ENCODE results near the gene LONRF3. TPM values are rescaled to one million over a fixed set of nuclear protein-coding genes. Genes with fewer than 3 reads are reported as not detected.
"Not testable (repeated sequence)": the region's sequence is repeated elsewhere in the genome, so short reads cannot be mapped to it uniquely, and the experiment has no call there.

Gene LONRF3
- total RNA-seq, 2 donors from 2014 or later: 15.3 to 18.8 TPM

GRCh38 chrX:119015407-119016237, 41.2 kb downstream of the LONRF3 start:
- TF ChIP-seq POLR2A (IDR thresholded peaks at IDR 0.05): no peak
- Histone ChIP-seq H3K36me3 (replicated peaks in 1 of 2; ENCODE audit: insufficient read depth in 1 of 2, low read depth in 2 of 2) (peaks cover 0 to 2% of the 10 kb centered on the region in 2 donors), H3K9me3 (no peaks in the 10 kb centered on the region), H3K27me3 (no peaks in the 10 kb centered on the region), H3K4me1 (no peaks in the 10 kb centered on the region), H3K27ac (peak overlapping the region in 1 of 4 donors; percentile 34), H3K4me3 (no peak overlapping the region)
- ATAC-seq (no peak), DNase-seq (peak in 3 of 4 donors; percentile 31 to 56 (median 53))
- intact Hi-C loops (cut with DNase I): no loop called here
- 53 to 56% methylated on average over 4 to 7 of the region's 7 CpGs for WGBS, 2 donors

- Histone ChIP-seq H3K4me1 (no peaks in the 10 kb centered on the region), H3K4me3 (no peak overlapping the region), H3K27ac (no peak overlapping the region), H3K36me3 (replicated peaks in 1 of 2; ENCODE audit: insufficient read depth in 1 of 2, low read depth in 2 of 2) (peaks cover 0 to 2% of the 10 kb centered on the region in 2 donors), H3K27me3 (no peaks in the 10 kb centered on the region), H3K9me3 (no peaks in the 10 kb centered on the region)
- intact Hi-C loops (cut with DNase I): no loop called here
- ATAC-seq (no peak), DNase-seq (no peak)
- TF ChIP-seq, protein P1, sequence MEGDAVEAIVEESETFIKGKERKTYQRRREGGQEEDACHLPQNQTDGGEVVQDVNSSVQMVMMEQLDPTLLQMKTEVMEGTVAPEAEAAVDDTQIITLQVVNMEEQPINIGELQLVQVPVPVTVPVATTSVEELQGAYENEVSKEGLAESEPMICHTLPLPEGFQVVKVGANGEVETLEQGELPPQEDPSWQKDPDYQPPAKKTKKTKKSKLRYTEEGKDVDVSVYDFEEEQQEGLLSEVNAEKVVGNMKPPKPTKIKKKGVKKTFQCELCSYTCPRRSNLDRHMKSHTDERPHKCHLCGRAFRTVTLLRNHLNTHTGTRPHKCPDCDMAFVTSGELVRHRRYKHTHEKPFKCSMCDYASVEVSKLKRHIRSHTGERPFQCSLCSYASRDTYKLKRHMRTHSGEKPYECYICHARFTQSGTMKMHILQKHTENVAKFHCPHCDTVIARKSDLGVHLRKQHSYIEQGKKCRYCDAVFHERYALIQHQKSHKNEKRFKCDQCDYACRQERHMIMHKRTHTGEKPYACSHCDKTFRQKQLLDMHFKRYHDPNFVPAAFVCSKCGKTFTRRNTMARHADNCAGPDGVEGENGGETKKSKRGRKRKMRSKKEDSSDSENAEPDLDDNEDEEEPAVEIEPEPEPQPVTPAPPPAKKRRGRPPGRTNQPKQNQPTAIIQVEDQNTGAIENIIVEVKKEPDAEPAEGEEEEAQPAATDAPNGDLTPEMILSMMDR (IDR thresholded peaks at IDR 0.05): no peak
- no peak for TF ChIP-seq POLR2A (IDR thresholded peaks at IDR 0.05)
- WGBS, 2 donors: 85 to 100% methylated on average over 1 of the region's 1 CpG
Observed at GRCh38 chrX:119017077-119017476, 42.7 kb downstream of the LONRF3 start.

GRCh38 chrX:119025900-119026299, 51.5 kb downstream of the LONRF3 start:
- Histone ChIP-seq H3K27me3 (no peaks in the 10 kb centered on the region), H3K4me1 (no peaks in the 10 kb centered on the region), H3K36me3 (replicated peaks in 1 of 2; ENCODE audit: insufficient read depth in 1 of 2, low read depth in 2 of 2) (no peaks in the 10 kb centered on the region), H3K27ac (no peak overlapping the region), H3K9me3 (no peaks in the 10 kb centered on the region), H3K4me3 (no peak overlapping the region)
- WGBS, 2 donors: 95 to 97% methylated on average over 5 of the region's 5 CpGs
- DNase-seq: no peak
- intact Hi-C loops (cut with DNase I): no loop called here
- TF ChIP-seq POLR2A (IDR thresholded peaks at IDR 0.05): no peak
- TF ChIP-seq, protein P1 (IDR thresholded peaks at IDR 0.05): no peak
- ATAC-seq: no peak

GRCh38 chrX:119026344-119026743, 51.9 kb downstream of the LONRF3 start:
- H3K4me1 ChIP-seq; intact Hi-C loops (cut with DNase I); H3K27ac ChIP-seq; H3K27me3 ChIP-seq; ATAC-seq; H3K36me3 ChIP-seq (replicated peaks in 1 of 2; ENCODE audit: insufficient read depth in 1 of 2, low read depth in 2 of 2); H3K9me3 ChIP-seq; H3K4me3 ChIP-seq; DNase-seq: not testable (repeated sequence)
- WGBS, 2 donors: 90 to 96% methylated on average over 2 of the region's 2 CpGs

- DNase-seq; H3K9me3 ChIP-seq; H3K4me3 ChIP-seq; H3K27me3 ChIP-seq; ATAC-seq; H3K27ac ChIP-seq; H3K4me1 ChIP-seq; H3K36me3 ChIP-seq (replicated peaks in 1 of 2; ENCODE audit: insufficient read depth in 1 of 2, low read depth in 2 of 2); intact Hi-C loops (cut with DNase I): not testable (repeated sequence)
- 80 to 91% methylated on average over 4 to 19 of the region's 28 CpGs for WGBS, 2 donors
Observed at GRCh38 chrX:119027960-119028732, 53.7 kb downstream of the LONRF3 start.

DNA sequence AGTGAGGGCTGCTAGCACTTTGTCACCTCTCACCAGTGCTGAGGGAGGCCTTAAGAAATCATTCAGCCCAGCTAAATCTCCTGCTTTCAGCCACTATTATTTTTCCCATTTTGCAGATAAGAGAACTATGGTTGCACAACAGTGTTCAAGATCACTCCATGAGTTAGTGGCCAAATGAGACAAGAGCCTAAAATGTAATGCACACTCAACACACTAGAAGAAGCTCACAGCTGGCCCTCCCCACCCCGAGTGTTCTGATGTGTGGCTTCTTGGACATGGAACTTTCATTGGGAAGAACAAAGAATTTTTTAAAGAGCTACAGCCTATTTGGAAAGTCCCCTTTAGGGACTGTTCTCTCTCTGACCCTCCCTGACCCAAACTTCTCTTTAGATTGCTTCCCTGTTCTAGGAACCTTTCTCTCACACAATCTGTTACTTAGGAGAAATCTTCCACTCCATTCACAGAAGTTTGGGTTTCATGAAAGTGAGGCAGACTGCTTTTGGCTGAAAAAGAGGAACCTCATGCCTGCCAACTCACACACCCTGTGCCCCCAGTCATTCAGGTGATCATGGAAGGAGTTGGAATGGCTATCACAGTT, 54.4 kb downstream of the LONRF3 start:
- H3K9me3 ChIP-seq: no peaks in the 10 kb centered on the region
- intact Hi-C loops (cut with DNase I): no loop called here
- H3K27me3 ChIP-seq: no peaks in the 10 kb centered on the region
- H3K36me3 ChIP-seq (replicated peaks in 1 of 2; ENCODE audit: insufficient read depth in 1 of 2, low read depth in 2 of 2): no peaks in the 10 kb centered on the region
- WGBS, 2 donors: 42 to 45% methylated on average over 1 of the region's 1 CpG
- TF ChIP-seq, protein P1 (IDR thresholded peaks at IDR 0.05): no peak
- no peak for TF ChIP-seq POLR2A (IDR thresholded peaks at IDR 0.05)
- H3K4me1 ChIP-seq: no peaks in the 10 kb centered on the region
- ATAC-seq (no peak), DNase-seq (no peak)
- no peak overlapping the region for H3K4me3 ChIP-seq
- no peak overlapping the region for H3K27ac ChIP-seq

DNA sequence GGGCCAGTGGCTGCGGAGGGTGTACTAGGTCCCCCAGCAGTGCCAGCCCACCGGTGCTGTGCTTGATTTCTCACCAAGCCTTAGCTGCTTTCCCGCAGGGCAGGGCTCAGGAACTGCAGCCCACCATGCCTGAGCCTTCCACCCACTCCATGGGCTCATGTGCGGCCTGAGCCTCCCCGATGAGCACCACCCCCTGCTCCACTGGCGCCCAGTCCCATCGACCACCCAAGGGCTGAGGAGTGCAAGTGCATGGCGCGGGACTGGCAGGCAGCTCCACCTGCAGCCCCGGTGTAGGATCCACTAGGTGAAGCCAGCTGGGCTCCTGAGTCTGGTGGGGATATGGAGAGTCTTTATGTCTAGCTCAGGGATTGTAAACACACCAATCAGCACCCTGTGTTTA, 55.2 kb downstream of the LONRF3 start:
- H3K27me3 ChIP-seq; DNase-seq; ATAC-seq; H3K4me3 ChIP-seq; H3K9me3 ChIP-seq; H3K36me3 ChIP-seq (replicated peaks in 1 of 2; ENCODE audit: insufficient read depth in 1 of 2, low read depth in 2 of 2); H3K27ac ChIP-seq; intact Hi-C loops (cut with DNase I); H3K4me1 ChIP-seq: not testable (repeated sequence)
- WGBS, 2 donors: 100% methylated on average over 2 of the region's 10 CpGs; no CpG with 5 or more reads in 1 of the 2 donors

All from body of pancreas (tissue), 4 donors.